ENCODE results near the gene HOXA9.

DNA sequence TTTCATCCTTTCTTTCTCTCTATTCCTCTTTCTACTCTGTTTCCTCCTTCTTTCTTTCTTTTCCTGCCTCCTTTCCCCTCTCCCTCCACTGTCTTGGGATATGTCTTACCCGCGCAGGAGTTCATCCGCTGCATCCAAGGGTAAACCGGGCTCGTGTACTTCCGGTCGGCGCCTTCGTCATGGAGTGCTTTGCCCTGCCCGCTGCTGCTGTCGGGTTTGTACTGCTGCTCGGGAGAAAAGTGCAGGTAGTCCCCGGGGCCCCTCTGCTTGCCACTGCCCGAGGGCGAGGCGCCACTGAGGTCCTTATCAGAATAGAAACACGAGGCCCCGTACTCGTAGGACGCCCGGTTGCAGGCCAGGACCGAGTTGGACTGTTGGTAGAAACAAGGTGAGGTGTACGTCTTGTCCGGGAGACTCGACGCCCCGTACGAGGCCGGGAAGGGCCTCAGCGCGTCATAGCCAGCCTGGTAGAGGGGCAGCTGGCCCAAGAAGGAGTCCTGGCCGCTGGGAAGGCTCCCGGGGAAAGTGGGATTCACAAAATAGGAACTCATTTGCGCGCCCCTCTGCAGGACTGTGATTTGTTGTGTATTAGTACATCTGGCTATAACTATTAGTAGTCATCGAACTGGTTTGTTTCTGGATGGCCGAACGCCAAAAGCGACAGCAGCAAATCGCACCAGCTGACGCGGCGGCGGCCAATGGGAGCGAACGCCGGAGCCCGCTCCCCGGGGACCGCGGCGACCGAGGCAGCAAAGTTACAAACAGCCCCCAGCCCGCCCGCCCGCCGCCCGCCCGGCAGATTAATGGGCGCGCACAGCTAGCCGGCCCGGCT lies 17.9 kb downstream of the HOXA9 start, which contains the start of gene HOXA6:
- TF ChIP-seq, protein P1, sequence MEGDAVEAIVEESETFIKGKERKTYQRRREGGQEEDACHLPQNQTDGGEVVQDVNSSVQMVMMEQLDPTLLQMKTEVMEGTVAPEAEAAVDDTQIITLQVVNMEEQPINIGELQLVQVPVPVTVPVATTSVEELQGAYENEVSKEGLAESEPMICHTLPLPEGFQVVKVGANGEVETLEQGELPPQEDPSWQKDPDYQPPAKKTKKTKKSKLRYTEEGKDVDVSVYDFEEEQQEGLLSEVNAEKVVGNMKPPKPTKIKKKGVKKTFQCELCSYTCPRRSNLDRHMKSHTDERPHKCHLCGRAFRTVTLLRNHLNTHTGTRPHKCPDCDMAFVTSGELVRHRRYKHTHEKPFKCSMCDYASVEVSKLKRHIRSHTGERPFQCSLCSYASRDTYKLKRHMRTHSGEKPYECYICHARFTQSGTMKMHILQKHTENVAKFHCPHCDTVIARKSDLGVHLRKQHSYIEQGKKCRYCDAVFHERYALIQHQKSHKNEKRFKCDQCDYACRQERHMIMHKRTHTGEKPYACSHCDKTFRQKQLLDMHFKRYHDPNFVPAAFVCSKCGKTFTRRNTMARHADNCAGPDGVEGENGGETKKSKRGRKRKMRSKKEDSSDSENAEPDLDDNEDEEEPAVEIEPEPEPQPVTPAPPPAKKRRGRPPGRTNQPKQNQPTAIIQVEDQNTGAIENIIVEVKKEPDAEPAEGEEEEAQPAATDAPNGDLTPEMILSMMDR (IDR thresholded peaks at IDR 0.05), result no peak
- no peak for TF ChIP-seq POLR2A (IDR thresholded peaks at IDR 0.05)

All from ovary (tissue), 3 donors.